Neural cell (in vitro differentiated cells): ENCODE data around the gene MACF1. TPM values are rescaled to one million over a fixed set of nuclear protein-coding genes. Genes with fewer than 3 reads are reported as not detected.

Experiments used
- H2AFZ ChIP-seq: fragments of 200-600, 300-800 bp; sonication (generic), shearing (Covaris generic); 2 replicates; pipeline ENCODE4 v1.6.0; 2014; ENCODE audit warnings: low read depth, mild to moderate bottlenecking, antibody characterized with exemption, low read length, moderate library complexity
- H3F3A ChIP-seq: fragments of 200-600 bp; shearing (Covaris generic); 2 replicates; pipeline ENCODE4 v1.6.1; 2016; ENCODE audit warnings: mild to moderate bottlenecking, moderate library complexity, mixed read lengths, antibody characterized with exemption, low read length; ENCODE audit not compliant: insufficient read depth, poor library complexity, severe bottlenecking
- H3K27ac ChIP-seq: fragments of 200-600, 300-800 bp; sonication (generic), shearing (Covaris generic); 2 replicates; pipeline ENCODE4 v1.5.1; 2014; ENCODE audit warnings: mild to moderate bottlenecking, low read length, moderate library complexity
- H3K27me3 ChIP-seq: fragments of 300-800, 200-600 bp; sonication (generic), shearing (Covaris generic); 2 replicates; pipeline ENCODE4 v1.6.0; 2014; ENCODE audit warnings: mild to moderate bottlenecking, low read depth, low read length, moderate library complexity; ENCODE audit not compliant: insufficient read depth
- H3K36me3 ChIP-seq: fragments of 300-800, 200-600 bp; sonication (generic), shearing (Covaris generic); 2 replicates; pipeline ENCODE4 v1.5.1; 2014; ENCODE audit warnings: mild to moderate bottlenecking, antibody characterized with exemption, low read length, moderate library complexity; ENCODE audit not compliant: insufficient read depth
- H3K4me2 ChIP-seq: fragments of 300-800, 200-600 bp; sonication (generic), shearing (Covaris generic); 2 replicates; pipeline ENCODE4 v1.6.0; 2014; ENCODE audit warnings: mild to moderate bottlenecking, low read length
- H3K4me3 ChIP-seq: fragments of 300-800, 200-600 bp; sonication (generic), shearing (Covaris generic); 2 replicates; pipeline ENCODE4 v1.5.1; 2014; ENCODE audit warnings: mild to moderate bottlenecking, low read length, moderate library complexity
- H3K79me2 ChIP-seq: fragments of 200-600 bp; shearing (Covaris generic); replicated peaks from 2 replicates; pipeline ENCODE4 v1.6.0; 2014; ENCODE audit warnings: mild to moderate bottlenecking, low read length, moderate library complexity; ENCODE audit not compliant: insufficient read depth
- H3K9ac ChIP-seq: fragments of 300-800, 200-600 bp; sonication (generic), shearing (Covaris generic); 2 replicates; pipeline ENCODE4 v1.6.1; 2016; ENCODE audit warnings: mild to moderate bottlenecking, low read length, mixed read lengths
- H3K9me2 ChIP-seq: fragments of 200-600 bp; shearing (Covaris generic); 2 replicates; pipeline ENCODE4 v1.6.1; 2016; ENCODE audit warnings: mild to moderate bottlenecking, low read length, mixed read lengths; ENCODE audit not compliant: insufficient read depth
- H3K9me3 ChIP-seq: fragments of 200-600, 300-800 bp; sonication (generic), shearing (Covaris generic); 2 replicates; pipeline ENCODE4 v1.6.1; 2016; ENCODE audit warnings: mild to moderate bottlenecking, mixed run types, low read length, moderate library complexity, mixed read lengths
- H4K20me1 ChIP-seq: fragments of 200-600 bp; shearing (Covaris generic); 2 replicates; pipeline ENCODE4 v1.6.1; 2016; ENCODE audit warnings: mild to moderate bottlenecking, mixed run types; ENCODE audit not compliant: insufficient read depth
- CTCF ChIP-seq: fragments of 450-650 bp; IDR thresholded peaks from 2 replicates; pipeline ENCODE4 v1.5.1; 2014; ENCODE audit warnings: antibody characterized with exemption, mild to moderate bottlenecking, moderate library complexity; ENCODE audit not compliant: poor library complexity, severe bottlenecking
- MXI1 ChIP-seq: fragments of 450-650 bp; conservative IDR thresholded peaks from 2 replicates; pipeline ENCODE4 v1.6.1; 2014; ENCODE audit warnings: antibody characterized with exemption, mild to moderate bottlenecking; ENCODE audit not compliant: poor library complexity, severe bottlenecking
- POLR2AphosphoS5 ChIP-seq: IDR thresholded peaks from 2 replicates; pipeline ENCODE4 v1.6.1; 2012
- RAD21 ChIP-seq: fragments of 450-650 bp; conservative IDR thresholded peaks from 2 replicates; pipeline ENCODE4 v1.6.1; 2014; ENCODE audit warnings: antibody characterized with exemption, mild to moderate bottlenecking, moderate library complexity
- REST ChIP-seq: IDR thresholded peaks from 2 replicates; pipeline ENCODE4 v1.6.1; 2012; ENCODE audit warnings: borderline replicate concordance
- SMC3 ChIP-seq: fragments of 450-650 bp; conservative IDR thresholded peaks from 2 replicates; pipeline ENCODE4 v1.6.1; 2014; ENCODE audit warnings: antibody characterized with exemption, mild to moderate bottlenecking, moderate library complexity; ENCODE audit not compliant: poor library complexity
- TAF1 ChIP-seq: IDR thresholded peaks from 2 replicates; pipeline ENCODE4 v1.6.1; 2012; ENCODE audit warnings: low read depth
- polyA plus RNA-seq: library from polyadenylated mRNA; depleted of rRNA; stranded (reverse); fragments of >200 nt; gene quantifications from 2 replicates; pipeline ENCODE4 v1.2.3, GENCODE V29; 2014

Gene MACF1
- polyA plus RNA-seq, 1 donor from 2014 or later = 176 TPM

- no peak for TF ChIP-seq REST
Measured at GRCh38 chr1:39524171-39524570, 319.7 kb downstream of the MACF1 start (continued).

GRCh38 chr1:39524591-39525365 is 320.3 kb downstream of the MACF1 start:
- no peaks in the 10 kb centered on the region for H3K27me3 ChIP-seq
- no peak overlapping the region for H2AFZ ChIP-seq
- no peak for TF ChIP-seq SMC3
- no peak for TF ChIP-seq CTCF
- TF ChIP-seq MXI1 = no peak
- TF ChIP-seq RAD21 = no peak
- no peak for TF ChIP-seq POLR2AphosphoS5
- TF ChIP-seq TAF1 = no peak
- TF ChIP-seq REST = no peak
- no peak overlapping the region for H3K4me2 ChIP-seq
- no peaks in the 10 kb centered on the region for H4K20me1 ChIP-seq
- H3F3A ChIP-seq = no peaks in the 10 kb centered on the region
- H3K9me2 ChIP-seq = no peaks in the 10 kb centered on the region
- no peaks in the 10 kb centered on the region for H3K36me3 ChIP-seq
- no peaks in the 10 kb centered on the region for H3K9me3 ChIP-seq
- no peak overlapping the region for H3K9ac ChIP-seq
- no peak overlapping the region for H3K4me3 ChIP-seq
- H3K27ac ChIP-seq = no peak overlapping the region
- no peaks in the 10 kb centered on the region for H3K79me2 ChIP-seq
